ENCODE measurements around the gene PLXNA3.

DNA sequence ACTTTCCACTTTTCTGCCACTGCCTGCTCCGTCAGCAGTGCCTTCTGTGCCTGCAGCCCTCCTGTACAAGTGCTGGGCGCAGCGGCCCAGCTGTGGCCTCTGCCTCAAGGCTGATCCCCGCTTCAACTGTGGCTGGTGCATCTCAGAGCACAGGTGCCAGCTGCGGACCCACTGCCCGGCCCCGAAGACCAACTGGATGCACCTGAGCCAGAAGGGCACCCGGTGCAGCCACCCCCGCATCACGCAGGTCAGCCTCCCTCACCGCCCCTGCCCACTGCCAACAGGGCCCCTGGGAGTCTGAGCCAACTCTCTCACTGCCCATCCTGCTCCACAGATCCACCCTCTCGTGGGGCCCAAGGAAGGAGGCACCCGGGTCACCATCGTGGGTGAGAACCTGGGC is 7.5 kb downstream of the PLXNA3 start:
- TF ChIP-seq, protein P1, sequence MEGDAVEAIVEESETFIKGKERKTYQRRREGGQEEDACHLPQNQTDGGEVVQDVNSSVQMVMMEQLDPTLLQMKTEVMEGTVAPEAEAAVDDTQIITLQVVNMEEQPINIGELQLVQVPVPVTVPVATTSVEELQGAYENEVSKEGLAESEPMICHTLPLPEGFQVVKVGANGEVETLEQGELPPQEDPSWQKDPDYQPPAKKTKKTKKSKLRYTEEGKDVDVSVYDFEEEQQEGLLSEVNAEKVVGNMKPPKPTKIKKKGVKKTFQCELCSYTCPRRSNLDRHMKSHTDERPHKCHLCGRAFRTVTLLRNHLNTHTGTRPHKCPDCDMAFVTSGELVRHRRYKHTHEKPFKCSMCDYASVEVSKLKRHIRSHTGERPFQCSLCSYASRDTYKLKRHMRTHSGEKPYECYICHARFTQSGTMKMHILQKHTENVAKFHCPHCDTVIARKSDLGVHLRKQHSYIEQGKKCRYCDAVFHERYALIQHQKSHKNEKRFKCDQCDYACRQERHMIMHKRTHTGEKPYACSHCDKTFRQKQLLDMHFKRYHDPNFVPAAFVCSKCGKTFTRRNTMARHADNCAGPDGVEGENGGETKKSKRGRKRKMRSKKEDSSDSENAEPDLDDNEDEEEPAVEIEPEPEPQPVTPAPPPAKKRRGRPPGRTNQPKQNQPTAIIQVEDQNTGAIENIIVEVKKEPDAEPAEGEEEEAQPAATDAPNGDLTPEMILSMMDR (conservative IDR thresholded peaks at IDR 0.05; ENCODE audit: low read depth in 2 of 2) = no peak
- TF ChIP-seq EZH2 (IDR thresholded peaks at IDR 0.05; ENCODE audit: low read depth, unreplicated experiment) = no peak
- TF ChIP-seq ZNF114 (CRISPR knock-in tag; IDR thresholded peaks at IDR 0.05) = no peak
- TF ChIP-seq POLR2AphosphoS5 (IDR thresholded peaks at IDR 0.05; ENCODE audit: low read depth) = no peak
- no peak for TF ChIP-seq EZH2phosphoT487 (IDR thresholded peaks at IDR 0.05; ENCODE audit: unreplicated experiment)
- TF ChIP-seq, protein P2, sequence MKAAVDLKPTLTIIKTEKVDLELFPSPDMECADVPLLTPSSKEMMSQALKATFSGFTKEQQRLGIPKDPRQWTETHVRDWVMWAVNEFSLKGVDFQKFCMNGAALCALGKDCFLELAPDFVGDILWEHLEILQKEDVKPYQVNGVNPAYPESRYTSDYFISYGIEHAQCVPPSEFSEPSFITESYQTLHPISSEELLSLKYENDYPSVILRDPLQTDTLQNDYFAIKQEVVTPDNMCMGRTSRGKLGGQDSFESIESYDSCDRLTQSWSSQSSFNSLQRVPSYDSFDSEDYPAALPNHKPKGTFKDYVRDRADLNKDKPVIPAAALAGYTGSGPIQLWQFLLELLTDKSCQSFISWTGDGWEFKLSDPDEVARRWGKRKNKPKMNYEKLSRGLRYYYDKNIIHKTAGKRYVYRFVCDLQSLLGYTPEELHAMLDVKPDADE (IDR thresholded peaks at IDR 0.05) = no peak
- TF ChIP-seq CREB1 (CRISPR knock-in tag; IDR thresholded peaks at IDR 0.05; ENCODE audit: low read depth) = no peak

Measured in GM23338 (cell line).